IMR-90 (cell line): ENCODE data around the gene SERPINA6. TPM values are rescaled to one million over a fixed set of nuclear protein-coding genes. Genes with fewer than 3 reads are reported as not detected.

Experiments used
- ATAC-seq: fragments of 200-7000 bp; cut with Tn5 transposase; 2 replicates; pipeline ENCODE4 v1.9.1; 2020; ENCODE audit warnings: low read depth, mild to moderate bottlenecking, moderate library complexity
- BruUV-seq: library from RNA; stranded (reverse); fragments of 400-500 nt; replicated peaks from 2 replicates; lab custom pipeline; 2021; lab: Mats Ljungman, UMichigan
- CTCF ChIA-PET: fragments of 300-600 bp; formaldehyde crosslinking; extraction: SDS; loops from one replicate; lab custom pipeline; 2021; ENCODE audit warnings: antibody characterized with exemption; lab: Yijun Ruan, JAX
- POLR2A ChIA-PET: fragments of 300-600 bp; sonication (Branson Sonifier 250); formaldehyde crosslinking; loops from one replicate; lab custom pipeline; 2022; ENCODE audit warnings: antibody characterized with exemption; ENCODE audit not compliant: unreplicated experiment; lab: Charles Lee
- DNase-seq: peaks from one replicate; pipeline ENCODE4 v3.0.0; 2013
- H2AFZ ChIP-seq: replicated peaks from 2 replicates; pipeline ENCODE3; 2013; ENCODE audit warnings: low read length, mild to moderate bottlenecking; ENCODE audit not compliant: poor library complexity
- H2AK5ac ChIP-seq: 2 replicates; pipeline ENCODE4 v1.6.1; 2013; ENCODE audit warnings: low read depth, low read length, inconsistent platforms
- H2AK9ac ChIP-seq: replicated peaks from 2 replicates; pipeline ENCODE3; 2013; ENCODE audit warnings: mild to moderate bottlenecking, low read depth, low read length, moderate library complexity; ENCODE audit not compliant: poor library complexity
- H2BK120ac ChIP-seq: 2 replicates; pipeline ENCODE4 v1.6.1; 2013; ENCODE audit warnings: low read depth, low read length, inconsistent platforms
- H2BK15ac ChIP-seq: 3 replicates; pipeline ENCODE4 v1.6.1; 2013; ENCODE audit warnings: low read depth, low read length, inconsistent platforms
- H2BK20ac ChIP-seq: 2 replicates; pipeline ENCODE4 v1.6.1; 2013; ENCODE audit warnings: low read depth, mild to moderate bottlenecking, inconsistent platforms, low read length, moderate library complexity
- H2BK5ac ChIP-seq: 2 replicates; pipeline ENCODE4 v1.6.1; 2013; ENCODE audit warnings: mild to moderate bottlenecking, low read depth, low read length, inconsistent platforms; ENCODE audit not compliant: poor library complexity, severe bottlenecking
- H3K14ac ChIP-seq: replicated peaks from 2 replicates; pipeline ENCODE4 v1.6.1; 2013; ENCODE audit warnings: low read depth, low read length, inconsistent platforms
- H3K18ac ChIP-seq: 2 replicates; pipeline ENCODE4 v1.6.1; 2013; ENCODE audit warnings: low read depth, low read length, control low read depth
- H3K23ac ChIP-seq: 2 replicates; pipeline ENCODE4 v1.6.1; 2013; ENCODE audit warnings: low read depth, low read length, inconsistent platforms
- H3K27ac ChIP-seq: 2 replicates; pipeline ENCODE4 v1.5.1; 2013; ENCODE audit warnings: mild to moderate bottlenecking, control low read depth, low read length; ENCODE audit not compliant: insufficient read depth
- H3K27me3 ChIP-seq: 2 replicates; pipeline ENCODE4 v1.6.1; 2013; ENCODE audit warnings: low read length; ENCODE audit not compliant: control insufficient read depth, insufficient read depth
- H3K36me3 ChIP-seq: 2 replicates; pipeline ENCODE4 v1.6.1; 2013; ENCODE audit warnings: low read length, mixed read lengths; ENCODE audit not compliant: control insufficient read depth, insufficient read depth
- H3K4ac ChIP-seq: 2 replicates; pipeline ENCODE4 v1.6.1; 2013; ENCODE audit warnings: low read depth, low read length, inconsistent platforms
- H3K4me1 ChIP-seq: 2 replicates; pipeline ENCODE4 v1.6.1; 2013; ENCODE audit warnings: low read length, mixed read lengths; ENCODE audit not compliant: control insufficient read depth, insufficient read depth
- H3K4me2 ChIP-seq: 2 replicates; pipeline ENCODE4 v1.6.1; 2013; ENCODE audit warnings: low read depth, mild to moderate bottlenecking, control low read depth, low read length, moderate library complexity
- H3K4me3 ChIP-seq: 2 replicates; pipeline ENCODE4 v1.5.1; 2013; ENCODE audit warnings: low read depth, mild to moderate bottlenecking, control low read depth, low read length, moderate library complexity; ENCODE audit not compliant: insufficient read depth
- H3K56ac ChIP-seq: 2 replicates; pipeline ENCODE4 v1.6.1; 2013; ENCODE audit warnings: low read length, inconsistent platforms; ENCODE audit not compliant: insufficient read depth; ENCODE audit errors: extremely low read depth
- H3K79me1 ChIP-seq, 2 experiments: 2 replicates each; pipeline ENCODE4 v1.6.1; 2013; ENCODE audit warnings: low read length in 2 of 2, inconsistent platforms in 1 of 2, low read depth in 1 of 2
- H3K9ac ChIP-seq: 2 replicates; pipeline ENCODE4 v1.6.1; 2013; ENCODE audit warnings: low read depth, low read length, control low read depth
- H3K9me1 ChIP-seq: 2 replicates; pipeline ENCODE4 v1.6.1; 2013; ENCODE audit warnings: low read length, inconsistent platforms; ENCODE audit not compliant: insufficient read depth
- H3K9me3 ChIP-seq: 2 replicates; pipeline ENCODE4 v1.6.1; 2013; ENCODE audit warnings: low read length; ENCODE audit not compliant: control insufficient read depth, insufficient read depth
- H4K20me1 ChIP-seq: 2 replicates; pipeline ENCODE4 v1.6.1; 2013; ENCODE audit warnings: low read length, inconsistent platforms; ENCODE audit not compliant: insufficient read depth
- H4K5ac ChIP-seq: 2 replicates; pipeline ENCODE4 v1.6.1; 2013; ENCODE audit warnings: mild to moderate bottlenecking, low read depth, low read length, control low read depth
- H4K8ac ChIP-seq, 2 experiments: 2 replicates each; pipeline ENCODE4 v1.6.1; 2013; ENCODE audit warnings: low read depth in 2 of 2, low read length in 2 of 2, control low read depth in 1 of 2, inconsistent platforms in 1 of 2
- H4K91ac ChIP-seq: 2 replicates; pipeline ENCODE4 v1.6.1; 2013; ENCODE audit warnings: low read depth, low read length, inconsistent platforms; ENCODE audit not compliant: insufficient read depth
- CEBPB ChIP-seq: IDR thresholded peaks from 2 replicates; pipeline ENCODE4 v1.6.1; 2012; ENCODE audit warnings: low read depth, low read length, improper control_type of control experiment
- CHD1 ChIP-seq: IDR thresholded peaks from 2 replicates; pipeline ENCODE4 v1.6.1; 2012; ENCODE audit warnings: low read depth, low read length, improper control_type of control experiment
- NFE2L2 ChIP-seq: fragments of 150-350 bp; IDR thresholded peaks from 2 replicates; pipeline ENCODE4 v1.6.1; 2016; ENCODE audit warnings: low read depth, mild to moderate bottlenecking, low read length
- POLR2A ChIP-seq: IDR thresholded peaks from 2 replicates; pipeline ENCODE4 v1.6.1; 2012; ENCODE audit warnings: mild to moderate bottlenecking, low read depth, low read length
- WGBS, 2 experiments: methylation state at CpG; one replicate each; pipeline versions ENCODE4 v1.1.5 to v1.1.7; 2013; ENCODE audit warnings: missing lambda C conversion rate in 2 of 2; ENCODE audit not compliant: insufficient read length in 1 of 2; ENCODE audit errors: extremely low coverage in 2 of 2; 5-methylcytosine and 5-hydroxymethylcytosine counted together
- dilution Hi-C: fragments of 300-500 bp; cut with HindIII; formaldehyde crosslinking; loops from one replicate; pipeline ENCODE4 v1.14.3; 2018; ENCODE audit warnings: low sequenced_read_pairs; ENCODE audit not compliant: unreplicated experiment
- in situ Hi-C: fragments of 300-500 bp; cut with MboI; formaldehyde crosslinking; loops from 3 replicates; pipeline ENCODE4 v1.14.3; 2019; ENCODE audit warnings: low sequenced_read_pairs, inconsistent platforms, mixed read lengths
- intact Hi-C: fragments of 100-400 bp; cut with micrococcal nuclease; formaldehyde crosslinking; loops from 2 replicates; pipeline ENCODE4 v1.10.0; 2022
- polyA plus RNA-seq, 3 experiments: library from polyadenylated mRNA; depleted of rRNA; stranded (reverse); fragments of >200 nt; gene quantifications; 2 replicates each; pipeline ENCODE4 v1.2.3, GENCODE V29; 2012; ENCODE audit warnings: low replicate concordance in 1 of 3
- total RNA-seq: library from RNA; depleted of rRNA; stranded (reverse); fragments of >200 nt; gene quantifications from 2 replicates; pipeline ENCODE4 v1.2.3, GENCODE V29; 2012

Gene SERPINA6
- total and polyA plus RNA-seq, 2 of the 4 experiments (the other 2 are of a cell fraction) = not detected

- H2BK20ac ChIP-seq = no peak overlapping the region
- no peak overlapping the region for H2BK15ac ChIP-seq
- H3K18ac ChIP-seq = no peak overlapping the region
- POLR2A ChIA-PET = no interaction called here
- no peak overlapping the region for H3K56ac ChIP-seq
- TF ChIP-seq NFE2L2 (no peak), CHD1 (no peak), CEBPB (no peak), POLR2A (no peak)
- CTCF ChIA-PET = no interaction called here
- no peak overlapping the region for H3K4ac ChIP-seq
- no peak overlapping the region for H4K5ac ChIP-seq
- H3K36me3 ChIP-seq = no peaks in the 10 kb centered on the region
- no peak overlapping the region for H3K14ac ChIP-seq
- no peak overlapping the region for H3K4me3 ChIP-seq
- H4K8ac ChIP-seq = no peak overlapping the region
- no peak overlapping the region for H2AFZ ChIP-seq
- peaks cover 10% of the 10 kb centered on the region for H3K9me3 ChIP-seq
- H4K20me1 ChIP-seq = no peaks in the 10 kb centered on the region
- no peak overlapping the region for H4K91ac ChIP-seq
- H3K23ac ChIP-seq = no peak overlapping the region
- H2AK9ac ChIP-seq = peak overlapping the region; percentile 31
- H2BK5ac ChIP-seq = no peak overlapping the region
- no peak overlapping the region for H2AK5ac ChIP-seq
- no TSS peak for BruUV-seq
- no peaks in the 10 kb centered on the region for H3K9me1 ChIP-seq
- in situ Hi-C loops = no loop called here
- H3K79me1 ChIP-seq = no peaks in the 10 kb centered on the region
- intact Hi-C loops = no loop called here
- H3K4me1 ChIP-seq = no peaks in the 10 kb centered on the region
- H3K27ac ChIP-seq = no peak overlapping the region
- H3K27me3 ChIP-seq = no peaks in the 10 kb centered on the region
- no peak overlapping the region for H3K9ac ChIP-seq
- ATAC-seq (no peak), DNase-seq (no peak)
- dilution Hi-C loops = no loop called here
- no peak overlapping the region for H2BK120ac ChIP-seq
- no CpG with 5 or more reads among the region's 6 CpGs for WGBS, 2 experiments
- no peak overlapping the region for H3K4me2 ChIP-seq
Observed at GRCh38 chr14:94304243-94304642, 18.9 kb downstream of the SERPINA6 start.
